ENCODE measurements around the gene BHLHE23. TPM values are rescaled to one million over a fixed set of nuclear protein-coding genes. Genes with fewer than 3 reads are reported as not detected.
"Not testable (repeated sequence)": the region's sequence is repeated elsewhere in the genome, so short reads cannot be mapped to it uniquely, and the experiment has no call there.

Gene BHLHE23
- total RNA-seq, 4 donors from 2014 or later: not detected

DNA sequence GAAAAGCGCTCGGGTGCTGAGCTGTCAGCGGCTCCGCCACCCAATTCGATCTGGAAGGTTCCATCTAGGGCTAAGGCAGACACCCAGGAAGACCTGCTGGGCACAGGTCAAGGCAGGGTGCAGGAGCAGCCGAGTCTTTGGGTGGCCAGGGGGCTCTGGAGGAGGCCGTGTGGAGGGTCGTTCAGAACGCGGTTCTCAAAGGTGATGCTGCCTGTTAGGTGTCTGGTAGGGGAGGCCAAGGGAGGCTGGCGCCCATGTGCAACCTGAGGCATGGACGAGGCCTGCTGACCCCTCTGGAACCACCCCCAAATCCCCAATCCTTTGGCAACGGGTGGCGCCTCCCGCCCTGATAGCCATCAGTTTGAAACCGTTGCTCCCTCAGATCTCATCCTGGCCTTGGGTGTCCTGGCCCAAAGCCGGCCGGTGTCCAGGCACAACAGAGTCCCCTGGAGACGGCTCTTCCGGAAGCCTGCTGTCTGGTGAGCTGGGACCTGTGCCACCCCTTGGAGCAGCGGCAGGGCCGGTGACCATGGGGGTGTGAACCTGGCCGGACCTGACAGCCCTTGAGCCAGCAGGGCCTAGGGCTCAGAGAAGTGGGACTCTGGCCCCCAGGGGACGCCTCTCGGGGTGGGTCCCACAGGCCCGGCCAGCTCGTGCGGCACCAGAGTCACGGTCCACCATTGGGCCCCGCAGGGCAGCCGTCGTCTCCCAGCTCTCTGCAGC lies 43.7 kb downstream of the BHLHE23 start:
- 82 to 87% methylated on average over 23 to 28 of the region's 32 CpGs for WGBS, 2 donors
- Histone ChIP-seq H3K27me3 (no peaks in the 10 kb centered on the region), H3K9me3 (no peaks in the 10 kb centered on the region), H3K27ac (no peak overlapping the region), H3K4me1 (no peaks in the 10 kb centered on the region), H3K4me3 (no peak overlapping the region), H3K36me3 (peaks cover 0 to 37% (median 0%) of the 10 kb centered on the region in 3 donors)
- no peak for DNase-seq (ENCODE audit: low spot score in 2 of 2)
- TF ChIP-seq POLR2A (IDR thresholded peaks at IDR 0.05) (no peak), EP300 (IDR thresholded peaks at IDR 0.05) (no peak)
- TF ChIP-seq, protein P1, sequence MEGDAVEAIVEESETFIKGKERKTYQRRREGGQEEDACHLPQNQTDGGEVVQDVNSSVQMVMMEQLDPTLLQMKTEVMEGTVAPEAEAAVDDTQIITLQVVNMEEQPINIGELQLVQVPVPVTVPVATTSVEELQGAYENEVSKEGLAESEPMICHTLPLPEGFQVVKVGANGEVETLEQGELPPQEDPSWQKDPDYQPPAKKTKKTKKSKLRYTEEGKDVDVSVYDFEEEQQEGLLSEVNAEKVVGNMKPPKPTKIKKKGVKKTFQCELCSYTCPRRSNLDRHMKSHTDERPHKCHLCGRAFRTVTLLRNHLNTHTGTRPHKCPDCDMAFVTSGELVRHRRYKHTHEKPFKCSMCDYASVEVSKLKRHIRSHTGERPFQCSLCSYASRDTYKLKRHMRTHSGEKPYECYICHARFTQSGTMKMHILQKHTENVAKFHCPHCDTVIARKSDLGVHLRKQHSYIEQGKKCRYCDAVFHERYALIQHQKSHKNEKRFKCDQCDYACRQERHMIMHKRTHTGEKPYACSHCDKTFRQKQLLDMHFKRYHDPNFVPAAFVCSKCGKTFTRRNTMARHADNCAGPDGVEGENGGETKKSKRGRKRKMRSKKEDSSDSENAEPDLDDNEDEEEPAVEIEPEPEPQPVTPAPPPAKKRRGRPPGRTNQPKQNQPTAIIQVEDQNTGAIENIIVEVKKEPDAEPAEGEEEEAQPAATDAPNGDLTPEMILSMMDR (IDR thresholded peaks at IDR 0.05): no peak

DNA sequence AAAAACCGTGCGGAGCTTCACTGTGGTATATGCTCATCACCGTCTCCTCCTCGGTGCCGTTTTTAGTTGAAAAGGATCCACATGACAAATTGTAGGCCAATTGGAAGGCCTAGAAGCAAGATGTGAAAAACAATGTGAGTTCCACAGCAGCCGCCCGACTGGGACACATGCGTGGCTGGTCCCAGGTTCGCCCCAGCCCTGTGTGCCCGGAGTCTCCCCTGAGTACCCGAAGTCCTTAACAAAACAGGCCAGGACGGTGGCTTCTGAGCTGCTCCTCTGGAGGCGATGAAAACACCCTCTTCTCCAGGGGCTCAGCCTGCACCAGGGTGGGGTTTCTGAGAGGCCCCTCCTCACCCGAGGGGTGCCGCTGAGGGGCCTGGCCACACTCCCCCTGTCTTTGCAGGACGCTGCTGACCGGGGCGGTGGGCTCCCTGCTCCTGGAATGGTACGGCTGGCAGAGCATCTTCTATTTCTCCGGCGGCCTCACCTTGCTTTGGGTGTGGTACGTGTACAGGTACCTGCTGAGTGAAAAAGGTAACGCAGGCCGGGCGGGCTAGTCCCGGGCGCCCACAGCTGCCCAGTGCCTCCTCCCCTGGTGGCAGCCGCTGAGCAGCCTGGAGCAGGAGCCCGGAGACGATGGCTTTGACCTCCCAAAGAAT lies 44.4 kb downstream of the BHLHE23 start:
- peaks cover 0 to 42% (median 0%) of the 10 kb centered on the region in 3 donors for H3K36me3 ChIP-seq
- H3K27ac ChIP-seq: no peak overlapping the region
- H3K4me3 ChIP-seq: no peak overlapping the region
- H3K4me1 ChIP-seq: no peaks in the 10 kb centered on the region
- no peaks in the 10 kb centered on the region for H3K27me3 ChIP-seq
- WGBS, 2 donors: 89 to 94% methylated on average over 25 to 29 of the region's 30 CpGs
- DNase-seq (ENCODE audit: low spot score in 2 of 2): no peak
- no peaks in the 10 kb centered on the region for H3K9me3 ChIP-seq
- TF ChIP-seq, protein P1 (IDR thresholded peaks at IDR 0.05): no peak
- no peak for TF ChIP-seq POLR2A (IDR thresholded peaks at IDR 0.05)
- TF ChIP-seq EP300 (IDR thresholded peaks at IDR 0.05): no peak

GRCh38 chr20:62961799-62962198 lies 45.0 kb downstream of the BHLHE23 start:
- Histone ChIP-seq H3K4me3 (no peak overlapping the region), H3K9me3 (no peaks in the 10 kb centered on the region), H3K27ac (no peak overlapping the region), H3K36me3 (peaks cover 0 to 47% (median 0%) of the 10 kb centered on the region in 3 donors), H3K27me3 (no peaks in the 10 kb centered on the region), H3K4me1 (no peaks in the 10 kb centered on the region)
- TF ChIP-seq POLR2A (IDR thresholded peaks at IDR 0.05) (no peak), EP300 (IDR thresholded peaks at IDR 0.05) (no peak)
- TF ChIP-seq, protein P1 (IDR thresholded peaks at IDR 0.05): no peak
- WGBS, 2 donors: 90 to 93% methylated on average over 8 of the region's 8 CpGs
- DNase-seq (ENCODE audit: low spot score in 2 of 2): no peak

- TF ChIP-seq POLR2A (IDR thresholded peaks at IDR 0.05): no peak
- no peak for TF ChIP-seq EP300 (IDR thresholded peaks at IDR 0.05)
- TF ChIP-seq, protein P1 (IDR thresholded peaks at IDR 0.05): no peak
- Histone ChIP-seq H3K4me1 (no peaks in the 10 kb centered on the region), H3K9me3 (no peaks in the 10 kb centered on the region), H3K36me3 (peaks cover 0 to 47% (median 0%) of the 10 kb centered on the region in 3 donors), H3K27ac (no peak overlapping the region), H3K27me3 (no peaks in the 10 kb centered on the region), H3K4me3 (no peak overlapping the region)
- DNase-seq (ENCODE audit: low spot score in 2 of 2): no peak
- 72 to 73% methylated on average over 10 to 13 of the region's 19 CpGs for WGBS, 2 donors
These were observed 45.4 kb downstream of the BHLHE23 start for GRCh38 chr20:62961310-62961783.

DNA sequence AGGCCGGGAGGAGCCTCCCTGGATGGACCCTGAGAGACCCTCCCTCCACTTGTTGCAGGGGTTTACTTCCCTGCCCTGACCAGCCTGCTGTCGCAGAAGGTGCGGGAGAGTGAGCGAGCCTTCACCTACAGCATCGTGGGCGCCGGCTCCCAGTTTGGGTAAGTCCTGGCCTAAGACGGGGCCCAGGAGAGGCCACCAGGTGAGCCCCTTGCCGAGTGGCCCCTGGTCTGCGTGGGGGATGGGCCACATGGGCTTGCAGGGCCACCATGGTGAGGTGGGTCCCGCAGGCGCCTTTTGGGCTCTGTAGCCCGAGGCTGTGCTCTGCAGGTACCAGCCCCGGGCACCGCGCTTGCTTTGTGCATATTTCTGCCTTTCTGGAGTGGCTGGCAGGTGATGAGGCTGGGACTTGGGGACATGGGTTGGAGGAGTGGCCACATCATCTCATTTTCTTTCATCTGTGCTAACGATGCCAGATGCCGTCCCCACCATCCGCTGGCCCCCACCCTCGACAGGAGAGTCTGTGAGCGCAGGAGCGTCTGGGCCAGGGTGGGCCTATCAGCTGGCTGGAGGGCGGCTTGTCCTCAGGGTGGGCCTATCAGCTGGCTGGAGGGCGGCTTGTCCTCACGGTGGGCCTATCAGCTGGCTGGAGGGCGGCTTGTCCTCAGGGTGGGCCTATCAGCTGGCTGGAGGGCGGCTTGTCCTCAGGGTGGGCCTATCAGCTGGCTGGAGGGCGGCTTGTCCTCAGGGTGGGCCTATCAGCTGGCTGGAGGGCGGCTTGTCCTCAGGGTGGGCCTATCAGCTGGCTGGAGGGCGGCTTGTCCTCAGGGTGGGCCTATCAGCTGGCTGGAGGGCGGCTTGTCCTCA lies 46.1 kb downstream of the BHLHE23 start:
- not testable (repeated sequence) for H3K4me1 ChIP-seq; H3K27ac ChIP-seq; H3K9me3 ChIP-seq; DNase-seq (ENCODE audit: low spot score in 2 of 2); H3K27me3 ChIP-seq; H3K4me3 ChIP-seq
- H3K36me3 ChIP-seq: peaks cover 0 to 47% (median 0%) of the 10 kb centered on the region in 3 donors
- WGBS, 2 donors: 84 to 86% methylated on average over 11 to 22 of the region's 31 CpGs

Measured in tibial nerve (tissue), 4 donors.